Raji (cell line): ENCODE results near the gene MESD.

ENCODE experiments used
- POLR2A ChIP-seq: IDR thresholded peaks from 2 replicates; pipeline ENCODE4 v1.6.1; 2011; ENCODE audit warnings: low read depth, low read length, control low read depth; ENCODE audit not compliant: insufficient read depth

MESD gene

DNA sequence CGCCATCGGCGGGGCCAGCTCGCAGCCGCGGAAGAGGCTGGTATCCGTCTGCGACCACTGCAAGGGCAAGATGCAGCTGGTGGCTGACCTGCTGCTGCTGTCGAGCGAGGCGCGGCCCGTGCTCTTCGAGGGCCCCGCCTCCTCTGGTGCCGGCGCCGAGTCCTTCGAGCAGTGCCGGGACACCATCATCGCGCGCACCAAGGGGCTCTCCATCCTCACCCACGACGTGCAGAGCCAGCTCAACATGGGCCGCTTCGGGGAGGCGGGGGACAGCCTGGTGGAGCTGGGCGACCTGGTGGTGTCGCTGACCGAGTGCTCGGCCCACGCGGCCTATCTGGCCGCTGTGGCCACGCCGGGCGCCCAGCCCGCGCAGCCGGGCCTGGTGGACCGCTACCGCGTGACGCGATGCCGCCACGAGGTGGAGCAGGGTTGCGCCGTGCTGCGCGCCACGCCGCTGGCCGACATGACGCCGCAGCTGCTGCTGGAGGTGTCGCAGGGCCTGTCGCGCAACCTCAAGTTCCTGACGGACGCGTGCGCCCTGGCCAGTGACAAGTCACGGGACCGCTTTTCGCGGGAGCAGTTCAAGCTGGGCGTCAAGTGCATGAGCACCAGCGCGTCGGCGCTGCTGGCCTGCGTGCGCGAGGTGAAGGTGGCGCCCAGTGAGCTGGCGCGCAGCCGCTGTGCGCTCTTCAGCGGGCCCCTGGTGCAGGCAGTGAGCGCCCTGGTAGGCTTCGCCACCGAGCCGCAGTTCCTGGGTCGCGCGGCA is 12.9 kb upstream of the MESD start:
- TF ChIP-seq POLR2A = no peak

DNA sequence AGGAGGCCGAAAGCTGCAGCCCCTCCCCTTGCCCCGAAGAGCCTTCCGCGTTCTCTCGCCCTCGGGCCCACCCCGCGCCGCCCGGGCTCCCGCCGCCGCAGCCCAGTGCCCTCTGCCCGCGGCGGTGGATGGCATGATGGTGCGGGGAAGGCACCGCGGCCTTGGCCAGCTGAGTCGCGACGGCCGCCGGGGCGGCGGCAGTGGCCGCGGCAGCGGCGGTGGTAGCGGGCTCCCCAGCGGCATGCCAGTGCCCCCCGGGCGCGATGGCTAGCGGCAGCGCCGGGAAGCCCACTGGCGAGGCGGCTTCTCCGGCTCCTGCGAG is 12.4 kb upstream of the MESD start:
- no peak for TF ChIP-seq POLR2A

DNA sequence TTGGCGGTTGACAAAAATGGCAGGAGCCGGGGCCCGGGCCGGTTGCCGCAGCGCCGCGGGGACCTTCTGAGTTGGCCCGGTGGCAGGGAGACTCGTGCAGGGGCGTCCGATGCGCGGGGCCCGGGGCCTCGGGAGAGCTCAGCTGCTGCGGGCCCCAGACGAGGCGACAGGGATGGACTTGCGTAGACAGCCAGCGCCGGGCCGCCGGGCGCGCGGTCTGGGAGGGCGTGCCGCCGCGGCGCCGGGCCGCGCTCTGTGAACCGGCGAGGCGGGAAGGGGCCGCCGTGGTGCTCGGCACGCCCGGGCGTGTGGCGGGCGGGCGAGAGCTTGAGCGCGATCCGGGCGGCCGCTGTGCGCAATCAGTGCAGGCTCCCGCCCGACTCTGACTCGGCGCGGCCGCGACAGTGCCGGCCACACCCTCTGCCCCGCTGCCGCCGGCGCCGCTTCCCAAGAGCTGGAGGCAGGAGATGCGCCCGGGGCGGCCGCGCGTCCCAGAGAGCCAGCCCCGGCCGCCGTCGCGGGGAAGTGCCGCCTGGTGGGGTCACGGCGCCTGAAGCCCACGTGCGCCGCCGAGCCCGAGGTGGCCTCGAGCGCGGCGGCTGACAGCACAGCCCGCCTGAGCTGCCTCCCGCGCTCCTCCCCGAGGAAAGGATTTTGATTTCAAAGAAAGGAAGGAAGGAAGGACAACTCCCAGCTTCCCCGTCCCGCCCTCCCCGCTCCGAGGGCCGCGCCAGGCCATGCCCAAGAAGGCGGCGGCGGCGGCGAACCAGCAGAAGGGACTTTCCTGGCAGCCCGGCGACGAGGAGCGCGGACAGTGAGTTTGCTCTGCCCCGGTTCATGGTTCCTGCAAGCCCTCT is 11.8 kb upstream of the MESD start:
- TF ChIP-seq POLR2A = peak; percentile 25

DNA sequence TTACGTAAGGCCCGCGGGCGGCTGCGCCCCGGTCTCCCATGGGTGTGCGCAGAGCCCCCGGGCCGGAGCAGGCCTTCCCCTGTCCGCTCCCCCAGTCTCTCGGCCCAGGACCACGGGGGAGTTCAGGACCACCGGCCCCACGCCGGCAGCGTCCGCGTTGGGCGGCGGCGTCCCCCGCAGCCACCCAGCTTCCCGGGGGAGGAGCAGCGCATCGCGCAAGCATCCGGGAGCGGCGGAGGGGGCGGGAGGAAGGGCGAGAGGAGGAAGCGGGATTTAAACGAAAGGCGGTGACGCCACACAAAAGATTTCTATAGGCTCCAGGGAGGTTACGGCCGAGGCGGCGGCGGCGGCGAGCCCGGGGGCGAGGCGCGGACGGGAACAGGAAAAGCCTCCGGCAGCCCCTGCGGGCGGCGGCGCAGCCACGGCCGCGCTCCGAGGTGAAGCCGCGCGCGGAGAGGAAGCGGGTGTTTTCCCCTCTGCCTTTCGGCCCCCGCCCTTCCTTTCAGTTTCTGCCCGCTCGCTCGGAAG is 11.1 kb upstream of the MESD start, which contains the start of gene TLNRD1:
Gene TLNRD1, plus strand, starts transcription at position 300 of the 528 bp plus-strand sequence. CDS start 1,349 bp downstream, outside the sequence.
- peak; percentile 75 for TF ChIP-seq POLR2A

DNA sequence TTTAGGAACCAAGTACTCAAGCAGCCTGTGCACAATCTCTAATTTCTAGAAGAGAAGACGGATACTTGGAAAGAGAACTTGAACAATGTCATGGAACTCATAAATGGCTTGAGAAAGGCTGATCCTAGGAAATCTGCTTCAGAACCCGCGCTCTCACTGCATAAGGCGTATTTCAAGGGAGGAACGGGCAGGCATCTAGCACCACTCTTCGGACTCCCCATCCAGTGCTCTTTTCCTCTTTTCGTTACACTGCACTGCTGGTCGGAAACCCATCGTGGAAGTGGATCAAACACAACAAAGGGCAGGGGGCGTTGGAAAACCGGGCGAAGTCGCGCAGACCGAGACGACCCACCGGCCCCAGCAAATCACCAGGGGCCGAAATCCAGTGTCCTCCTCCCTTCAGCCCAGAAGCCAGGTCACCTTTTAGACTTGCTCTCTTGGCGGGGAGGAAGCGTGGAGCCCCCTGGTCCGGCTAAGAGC is 10.6 kb upstream of the MESD start:
- no peak; the same call in 1 of the 2 replicates for TF ChIP-seq POLR2A

DNA sequence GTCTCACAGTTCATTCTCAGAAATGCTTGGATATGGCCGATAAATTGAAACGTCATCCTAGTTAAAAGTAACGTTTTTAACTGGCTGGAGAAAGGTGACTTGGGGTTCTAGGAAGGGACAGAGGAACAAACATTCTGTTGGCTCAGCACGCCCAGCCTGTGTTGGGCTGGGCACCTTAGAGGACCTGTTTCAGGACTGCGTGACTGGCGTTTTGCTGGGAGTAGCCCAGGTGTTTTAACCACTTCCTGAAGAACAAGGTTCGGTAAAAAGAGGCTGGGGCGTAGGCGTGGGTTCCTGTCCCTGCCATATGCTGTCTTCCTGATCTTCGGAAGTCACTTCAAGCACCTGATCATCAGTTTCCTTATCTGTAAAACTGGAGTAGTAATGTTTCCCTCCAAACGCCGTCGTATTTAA is 10.0 kb upstream of the MESD start:
- peak; percentile 53; the same call in 1 of the 2 replicates for TF ChIP-seq POLR2A

DNA sequence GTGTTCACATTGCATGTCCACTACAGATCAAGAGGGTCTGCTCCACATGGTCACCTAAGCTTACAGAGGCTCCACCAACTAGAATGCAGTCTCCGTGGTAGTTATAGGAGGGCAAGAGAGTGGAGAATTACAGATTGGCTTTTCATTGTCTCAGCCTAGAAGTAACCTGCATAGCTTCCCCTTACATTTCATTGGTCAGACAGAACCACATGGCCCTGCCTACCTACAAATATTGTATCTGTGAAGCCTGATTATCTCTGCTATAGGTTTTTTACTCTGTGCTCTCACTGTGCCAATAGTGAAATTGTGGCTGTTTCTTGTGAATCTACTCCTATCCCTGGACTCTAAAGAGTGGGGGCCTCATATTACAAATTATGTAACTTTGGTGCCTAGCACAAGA is 8.6 kb upstream of the MESD start:
- no peak for TF ChIP-seq POLR2A

DNA sequence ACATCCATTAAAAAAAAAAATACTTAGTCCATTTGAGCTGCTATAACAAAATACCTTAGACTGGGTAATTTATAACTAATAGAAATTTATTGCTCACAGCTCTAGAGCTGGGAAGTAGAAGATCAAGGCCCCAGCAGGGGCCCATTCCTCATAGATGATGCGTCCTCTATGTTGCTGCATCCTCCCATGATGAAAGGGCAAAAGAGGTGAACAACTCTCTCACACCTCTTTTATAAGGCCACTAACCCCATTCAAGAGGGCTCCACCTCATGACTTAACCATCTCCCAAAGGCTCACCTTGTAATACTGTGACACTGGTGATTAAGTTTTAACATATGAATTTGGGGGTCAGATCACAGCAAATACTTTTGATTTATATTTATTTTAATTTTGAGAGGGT is 8.1 kb upstream of the MESD start:
- no peak for TF ChIP-seq POLR2A

DNA sequence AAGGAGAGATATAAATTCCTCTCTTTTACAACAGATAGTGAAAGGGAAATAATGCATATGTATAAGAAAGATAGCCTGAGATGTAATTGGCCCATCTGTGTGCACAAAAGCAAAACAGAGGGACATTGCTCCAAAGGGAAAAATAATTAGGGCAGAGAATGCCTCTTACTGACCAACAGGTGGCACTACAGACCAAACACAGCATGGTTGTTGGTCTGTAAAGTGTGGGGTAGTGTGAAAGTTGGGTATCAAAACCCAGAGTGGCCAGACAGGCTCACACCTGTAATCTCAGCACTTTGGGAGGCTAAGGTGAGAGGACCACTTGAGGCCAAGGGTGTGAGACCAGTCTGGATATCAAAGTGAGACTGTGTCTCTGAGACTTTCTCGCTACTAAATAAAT is 6.6 kb upstream of the MESD start:
- TF ChIP-seq POLR2A = no peak

DNA sequence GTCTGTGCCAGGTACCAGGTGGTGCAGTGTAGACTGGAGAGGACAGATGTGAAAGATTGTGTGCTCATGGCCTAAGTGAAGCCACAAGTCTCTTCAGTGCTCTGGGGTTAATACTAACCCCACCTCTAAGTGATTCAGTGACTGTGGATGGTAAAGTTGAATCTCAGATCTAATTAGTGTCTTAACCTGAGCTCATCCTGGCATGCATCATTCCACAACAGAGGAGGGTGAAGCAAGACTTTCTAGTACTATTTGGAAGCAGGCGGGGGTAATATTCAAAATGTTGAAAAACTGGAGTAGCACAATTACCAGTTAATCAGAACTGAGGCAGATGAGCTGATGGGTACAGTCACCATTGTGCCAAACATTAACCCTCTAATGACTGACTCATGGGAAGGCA is 2.8 kb upstream of the MESD start:
- no peak for TF ChIP-seq POLR2A

DNA sequence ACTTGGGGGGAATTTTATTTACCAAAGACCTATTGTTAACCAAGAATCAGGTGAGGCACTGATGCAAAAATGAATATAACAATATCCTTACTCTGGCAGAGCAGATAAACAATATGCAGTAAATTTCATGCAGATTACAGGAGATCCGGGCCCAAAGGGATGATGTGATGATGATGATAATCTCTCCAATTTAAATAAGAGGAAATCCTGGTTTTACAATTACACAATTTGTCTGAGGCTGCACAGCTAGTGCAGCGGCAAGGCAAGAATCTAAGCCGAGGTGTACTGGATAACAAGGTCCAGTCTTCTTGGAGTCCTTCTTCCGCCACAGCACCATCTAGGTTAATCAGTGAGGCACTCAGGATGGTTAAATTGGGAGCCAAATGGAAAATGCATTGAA is 2.4 kb upstream of the MESD start:
- TF ChIP-seq POLR2A = no peak

DNA sequence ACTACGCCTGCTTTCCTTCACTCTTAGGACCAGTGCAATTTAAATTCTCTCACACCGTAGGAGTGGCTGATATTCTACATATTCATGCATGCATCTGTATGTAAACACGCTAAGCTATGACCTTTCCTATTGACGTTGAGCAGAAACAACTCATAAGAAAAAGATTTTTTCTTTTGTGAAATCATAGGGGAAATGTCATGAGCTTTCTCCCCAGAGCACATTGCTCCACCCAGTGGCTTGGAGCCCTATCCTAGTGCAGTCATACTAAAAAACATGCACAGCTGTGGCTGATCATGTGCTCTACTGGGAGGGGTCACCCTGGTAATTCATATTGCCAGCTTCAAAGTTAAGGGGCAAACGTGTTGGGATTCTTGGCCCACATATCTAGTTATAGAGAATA is 1.8 kb upstream of the MESD start:
- TF ChIP-seq POLR2A = no peak

DNA sequence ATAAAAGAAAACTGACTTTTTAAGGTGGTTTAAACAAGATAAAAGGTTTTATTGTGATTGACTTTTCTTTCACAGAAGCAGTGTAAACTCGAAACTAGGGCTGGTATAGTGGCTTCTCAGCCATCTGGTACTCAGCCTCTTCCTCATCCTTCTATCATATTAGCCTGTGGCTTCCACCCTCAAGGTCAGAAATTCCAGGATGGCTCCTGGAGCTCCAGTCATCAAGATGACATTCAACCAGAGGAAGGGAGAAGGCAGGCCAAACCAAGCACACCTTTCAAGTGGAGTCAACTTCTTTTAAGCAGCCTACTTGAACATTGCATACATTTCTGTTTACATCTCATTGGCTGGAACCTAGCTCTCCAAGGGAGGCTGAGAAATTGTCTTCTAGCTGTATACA is 1.3 kb upstream of the MESD start:
- TF ChIP-seq POLR2A = no peak

DNA sequence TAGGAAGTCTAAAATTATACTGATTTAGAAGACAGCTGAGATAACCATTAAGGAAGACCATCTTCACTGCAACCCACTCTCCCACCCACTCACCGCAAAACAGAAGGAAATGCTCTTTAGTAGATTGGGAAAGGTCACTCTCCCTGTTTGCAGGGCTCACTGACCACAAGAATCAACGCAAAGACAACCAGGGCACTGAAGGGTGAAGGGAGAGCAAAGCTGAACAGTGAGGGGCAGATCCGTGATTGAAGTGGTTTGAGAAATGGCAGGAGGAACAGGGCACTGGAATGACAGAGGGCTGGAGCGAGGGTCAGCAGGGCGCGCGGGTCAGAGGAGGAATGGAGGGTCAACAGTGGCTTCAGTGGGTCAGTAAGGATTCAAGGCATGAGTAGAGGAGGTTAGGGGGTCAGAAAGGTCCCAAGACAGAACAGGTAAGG is 520 bp downstream of the MESD start:
- TF ChIP-seq POLR2A = no peak

DNA sequence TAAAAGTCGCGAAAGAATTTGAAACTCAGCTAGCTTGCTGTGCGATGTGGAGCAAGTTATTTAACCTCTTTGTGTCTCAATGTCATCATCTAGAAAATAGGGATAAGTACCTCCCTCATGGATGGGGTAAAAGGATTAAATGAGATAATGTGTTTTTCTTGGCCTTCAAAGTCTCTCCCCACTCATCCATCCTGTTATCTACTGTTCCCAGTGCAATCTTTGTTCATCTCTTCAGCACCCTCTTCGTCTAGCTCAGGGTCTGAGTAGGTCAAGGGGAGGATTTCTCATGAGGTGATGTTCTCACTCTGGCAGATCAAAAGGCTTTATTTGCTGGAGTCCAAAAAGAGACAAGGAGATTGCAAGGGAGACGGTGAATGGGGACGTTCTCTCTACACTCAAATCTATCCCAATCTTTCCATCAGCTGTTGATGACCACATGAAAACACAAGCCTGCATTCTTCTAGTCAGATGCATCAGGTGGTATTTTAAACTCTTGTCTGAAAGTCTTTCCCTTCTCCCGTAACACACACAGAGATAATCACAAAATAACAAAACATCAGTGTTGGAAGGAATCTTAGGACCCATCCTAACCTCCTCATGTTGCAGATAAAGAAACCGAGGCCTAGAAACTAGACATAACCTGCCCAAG is 1.3 kb downstream of the MESD start:
- no peak for TF ChIP-seq POLR2A
